A549 treated with RU486 at 1 μM for 4 hours (cell line): ENCODE results near the gene SKIC3. TPM values are rescaled to one million over a fixed set of nuclear protein-coding genes. Genes with fewer than 3 reads are reported as not detected.

ENCODE experiments used
- total RNA-seq: library from RNA; stranded (reverse); fragments of 200-300 nt; extraction: Qiagen RNA extraction; gene quantifications from 5 replicates; pipeline ENCODE4 v1.2.3, GENCODE V29; 2022; ENCODE audit warnings: low read depth

Gene SKIC3
- total RNA-seq = 12.6 to 22.3 TPM (median 21.6 TPM) in 5 replicates

GRCh38 chr5:95554647-95555548 lies at the start of gene SKIC3, which contains the start of gene ARSK:
Gene SKIC3, minus strand, starts transcription at chr5:95554977. Its CDS starts 7,827 bp downstream, at chr5:95547150.
Gene ARSK, plus strand, starts transcription at chr5:95555101. Its CDS starts 178 bp downstream, at chr5:95555279.

Other genes with a start within 250 kb of the SKIC3 start
- not detected in 5 replicates for gene FAM81B, start 163.6 kb downstream of the SKIC3 start, total RNA-seq
- gene ARSK, start 124 bp upstream of the SKIC3 start, total RNA-seq = 5.2 to 8.8 TPM (median 7.5 TPM) in 5 replicates
- 0.07 to 0.26 TPM (median 0.19 TPM) in 4 of 5 replicates, not detected in the other for gene GPR150, start 65.1 kb upstream of the SKIC3 start, total RNA-seq
- 1.7 to 2.9 TPM (median 2.1 TPM) in 5 replicates for gene RFESD, start 91.8 kb upstream of the SKIC3 start, total RNA-seq
- 0.42 TPM in 1 of 5 replicates, not detected in the others for gene SPATA9, start 128.0 kb upstream of the SKIC3 start, total RNA-seq
- gene RHOBTB3, start 176.4 kb upstream of the SKIC3 start, total RNA-seq = 5.4 to 10.4 TPM (median 7.5 TPM) in 5 replicates